Naive thymus-derived CD4-positive, alpha-beta T cell (primary cell): ENCODE results near the gene FN1. TPM values are rescaled to one million over a fixed set of nuclear protein-coding genes. Genes with fewer than 3 reads are reported as not detected.
A peak's percentile ranks its signal among the peaks of the same experiment; 100 is the strongest.

Source experiments
- ATAC-seq: fragments of 150-1000 bp; cut with Tn5 transposase; 2 replicates; pipeline ENCODE4 v1.10.0; 2021; ENCODE audit warnings: mild to moderate bottlenecking, moderate library complexity
- CTCF ChIA-PET: fragments of 350-600 bp; sonication (Branson Sonifier 250); formaldehyde crosslinking; loops from one replicate; lab custom pipeline; 2021; ENCODE audit warnings: antibody characterized with exemption; lab: Charles Lee
- POLR2A ChIA-PET: fragments of 350-600 bp; sonication (Branson Sonifier 250); formaldehyde crosslinking; loops from one replicate; lab custom pipeline; 2021; ENCODE audit warnings: antibody characterized with exemption, inconsistent platforms; lab: Charles Lee
- DNase-seq, 9 donors: peaks; one replicate each; pipeline versions ENCODE4 v3.0.0 to v3.0.0-alpha.2; 2020 to 2022; ENCODE audit warnings: mixed read lengths in 1 of 9
- H3K27ac ChIP-seq: one replicate; pipeline ENCODE4 v1.7.0; 2013; ENCODE audit warnings: mild to moderate bottlenecking, low read depth, low read length, moderate library complexity
- H3K27me3 ChIP-seq, 2 donors: one replicate each; pipeline ENCODE4 v1.7.0; 2013; ENCODE audit warnings: low read length in 2 of 2, mild to moderate bottlenecking in 2 of 2, moderate library complexity in 2 of 2; ENCODE audit not compliant: control insufficient read depth in 2 of 2, insufficient read depth in 2 of 2
- H3K36me3 ChIP-seq, 3 experiments: 1 replicate in 2 of 3; 2 replicates in 1 of 3; pipeline ENCODE4 v1.7.0; 2013; ENCODE audit warnings: low read length in 3 of 3, mild to moderate bottlenecking in 3 of 3, moderate library complexity in 1 of 3; ENCODE audit not compliant: insufficient read depth in 3 of 3, control insufficient read depth in 2 of 3
- H3K4me1 ChIP-seq, 2 donors: one replicate each; pipeline ENCODE4 v1.7.0; 2013; ENCODE audit warnings: low read length in 2 of 2, mild to moderate bottlenecking in 2 of 2, moderate library complexity in 1 of 2; ENCODE audit not compliant: control insufficient read depth in 2 of 2, insufficient read depth in 2 of 2
- H3K4me3 ChIP-seq: 2 replicates; pipeline ENCODE4 v1.7.0; 2013; ENCODE audit warnings: mild to moderate bottlenecking, low read length
- H3K9me3 ChIP-seq, 3 experiments: 1 replicate in 2 of 3; 2 replicates in 1 of 3; pipeline ENCODE4 v1.7.0; 2013; ENCODE audit warnings: low read length in 3 of 3; ENCODE audit not compliant: control insufficient read depth in 2 of 3
- H3K27ac Mint-ChIP-seq, 9 donors: one replicate each; pipeline ENCODE4 v1.8.0; 2020 to 2022; ENCODE audit warnings: mixed read lengths in 9 of 9, mild to moderate bottlenecking in 8 of 9, moderate library complexity in 5 of 9, inconsistent platforms in 2 of 9
- H3K27me3 Mint-ChIP-seq, 5 donors: one replicate each; pipeline ENCODE4 v1.8.0; 2021 to 2022; ENCODE audit warnings: mixed read lengths in 5 of 5, mild to moderate bottlenecking in 1 of 5
- H3K36me3 Mint-ChIP-seq, 5 donors: one replicate each; pipeline ENCODE4 v1.8.0; 2020 to 2022; ENCODE audit warnings: mixed read lengths in 5 of 5, mild to moderate bottlenecking in 3 of 5, inconsistent platforms in 1 of 5
- H3K4me1 Mint-ChIP-seq, 7 donors: one replicate each; pipeline ENCODE4 v1.8.0; 2020 to 2022; ENCODE audit warnings: mixed read lengths in 7 of 7, mild to moderate bottlenecking in 3 of 7, inconsistent platforms in 1 of 7
- H3K4me3 Mint-ChIP-seq, 10 donors: one replicate each; pipeline ENCODE4 v1.8.0; 2020 to 2022; ENCODE audit warnings: mild to moderate bottlenecking in 10 of 10, mixed read lengths in 10 of 10, moderate library complexity in 6 of 10, inconsistent platforms in 2 of 10
- H3K9me3 Mint-ChIP-seq, 11 donors: one replicate each; pipeline ENCODE4 v1.8.0; 2020 to 2022; ENCODE audit warnings: mixed read lengths in 11 of 11, mild to moderate bottlenecking in 4 of 11, inconsistent platforms in 1 of 11, moderate library complexity in 1 of 11
- intact Hi-C, 2 donors: fragments of 100-400 bp; cut with micrococcal nuclease; formaldehyde crosslinking; loops; one replicate each; pipeline ENCODE4 v1.15.1; 2023
- polyA plus RNA-seq, 2 donors: library from polyadenylated mRNA; unstranded; fragments of 300-500 nt; fragmentation: Illumina TruSeq; gene quantifications; one replicate each; pipeline ENCODE4 v1.2.3, GENCODE V29; 2021
- total RNA-seq, 6 experiments: library from RNA in 5 of 6; stranded (reverse) in 5 of 6; gene quantifications; 1 replicate in 5 of 6; 2 replicates in 1 of 6; pipeline ENCODE4 v1.2.3 and lab custom pipeline; 2021 to 2026

Gene FN1
- total and polyA plus RNA-seq, 7 experiments from 2014 or later = 0.13 to 2.2 (median 0.68) TPM

- CTCF ChIA-PET = interaction anchor here (0.6 kb wide), 1 partner anchor 763 kb away, joined by 3 read pairs; no protein-coding TSS in a partner anchor
- Histone ChIP-seq H3K4me1 (no peaks in the 10 kb centered on the region), H3K4me3 (no peak overlapping the region), H3K27ac (no peak overlapping the region), H3K27me3 (no peaks in the 10 kb centered on the region), H3K36me3 (no peaks in the 10 kb centered on the region), H3K9me3 (no peaks in the 10 kb centered on the region)
- Mint-ChIP-seq H3K4me3 (no peak overlapping the region), H3K36me3 (peaks cover 0 to 41% (median 14%) of the 10 kb centered on the region in 5 donors), H3K9me3 (peaks cover 0 to 4% (median 0%) of the 10 kb centered on the region in 11 donors), H3K4me1 (no peaks in the 10 kb centered on the region), H3K27me3 (no peaks in the 10 kb centered on the region), H3K27ac (peak overlapping the region in 1 of 9 donors; percentile 57)
- intact Hi-C loops = no loop called here
- ATAC-seq (no peak), DNase-seq (no peak)
- POLR2A ChIA-PET = no interaction called here
Measured at GRCh38 chr2:215371915-215372897, 63.7 kb downstream of the FN1 start.

GRCh38 chr2:215370112-215370965 is 65.5 kb downstream of the FN1 start:
- intact Hi-C loops = no loop called here

GRCh38 chr2:215369181-215369760 is 66.6 kb downstream of the FN1 start:
- H3K27me3 ChIP-seq = no peaks in the 10 kb centered on the region
- H3K9me3 ChIP-seq = no peaks in the 10 kb centered on the region
- no peaks in the 10 kb centered on the region for H3K4me1 ChIP-seq
- Mint-ChIP-seq H3K4me1 (no peaks in the 10 kb centered on the region), H3K9me3 (peaks cover 0 to 3% (median 0%) of the 10 kb centered on the region in 11 donors), H3K27me3 (no peaks in the 10 kb centered on the region), H3K27ac (no peak overlapping the region), H3K36me3 (peaks cover 6 to 39% (median 13%) of the 10 kb centered on the region in 5 donors), H3K4me3 (no peak overlapping the region)
- DNase-seq (no peak), ATAC-seq (no peak)
- ChIA-PET POLR2A (no interaction called here), CTCF (no interaction called here)
- no peak overlapping the region for H3K27ac ChIP-seq
- peaks cover 0 to 4% (median 0%) of the 10 kb centered on the region in 3 experiments for H3K36me3 ChIP-seq
- intact Hi-C loops = no loop called here
- no peak overlapping the region for H3K4me3 ChIP-seq

More at GRCh38 chr2:215370112-215370965, 65.5 kb downstream of the FN1 start:
- Mint-ChIP-seq H3K27ac (peak overlapping the region in 1 of 9 donors; percentile 26), H3K4me3 (no peak overlapping the region), H3K4me1 (no peaks in the 10 kb centered on the region), H3K9me3 (peaks cover 0 to 4% (median 0%) of the 10 kb centered on the region in 11 donors), H3K27me3 (no peaks in the 10 kb centered on the region), H3K36me3 (peaks cover 0 to 41% (median 15%) of the 10 kb centered on the region in 5 donors)
- no peaks in the 10 kb centered on the region for H3K4me1 ChIP-seq
- ATAC-seq = no peak
- H3K27ac ChIP-seq = no peak overlapping the region
- H3K9me3 ChIP-seq = no peaks in the 10 kb centered on the region
- no peak for DNase-seq
- CTCF ChIA-PET = no interaction called here
- no peak overlapping the region for H3K4me3 ChIP-seq
- POLR2A ChIA-PET = no interaction called here
- H3K36me3 ChIP-seq = no peaks in the 10 kb centered on the region
- H3K27me3 ChIP-seq = no peaks in the 10 kb centered on the region

GRCh38 chr2:215368493-215368809 is 67.4 kb downstream of the FN1 start:
- Histone ChIP-seq H3K4me1 (no peaks in the 10 kb centered on the region), H3K36me3 (peaks cover 0 to 4% (median 0%) of the 10 kb centered on the region in 3 experiments), H3K4me3 (no peak overlapping the region), H3K27me3 (no peaks in the 10 kb centered on the region), H3K27ac (no peak overlapping the region), H3K9me3 (no peaks in the 10 kb centered on the region)
- Mint-ChIP-seq H3K4me3 (no peak overlapping the region), H3K27ac (no peak overlapping the region), H3K27me3 (no peaks in the 10 kb centered on the region), H3K9me3 (peaks cover 0 to 3% (median 0%) of the 10 kb centered on the region in 11 donors), H3K36me3 (peaks cover 6 to 40% (median 17%) of the 10 kb centered on the region in 5 donors), H3K4me1 (no peaks in the 10 kb centered on the region)
- no peak for ATAC-seq
- no peak for DNase-seq
- ChIA-PET POLR2A (no interaction called here), CTCF (no interaction called here)
- intact Hi-C loops = no loop called here

- H3K9me3 ChIP-seq = no peaks in the 10 kb centered on the region
- no peak overlapping the region for H3K4me3 ChIP-seq
- no peak overlapping the region for H3K27ac Mint-ChIP-seq
- ATAC-seq (no peak), DNase-seq (no peak)
- CTCF ChIA-PET = no interaction called here
- H3K36me3 ChIP-seq = peaks cover 0 to 4% (median 0%) of the 10 kb centered on the region in 3 experiments
- H3K36me3 Mint-ChIP-seq = peaks cover 11 to 40% (median 22%) of the 10 kb centered on the region in 5 donors
- peaks cover 0 to 2% (median 0%) of the 10 kb centered on the region in 7 donors for H3K4me1 Mint-ChIP-seq
- H3K4me1 ChIP-seq = no peaks in the 10 kb centered on the region
- no peak overlapping the region for H3K4me3 Mint-ChIP-seq
- H3K27me3 Mint-ChIP-seq = no peaks in the 10 kb centered on the region
- POLR2A ChIA-PET = no interaction called here
- H3K9me3 Mint-ChIP-seq = peaks cover 0 to 3% (median 0%) of the 10 kb centered on the region in 11 donors
- intact Hi-C loops = no loop called here
- H3K27me3 ChIP-seq = no peaks in the 10 kb centered on the region
- no peak overlapping the region for H3K27ac ChIP-seq
Measured at GRCh38 chr2:215367662-215368492, 68.0 kb downstream of the FN1 start.
